Esophagus squamous epithelium (tissue), 4 donors: ENCODE data around the gene YBX1.

Experiments used
- POLR2A ChIP-seq, 4 donors: fragments of 450-650 bp; IDR thresholded peaks; one replicate each; pipeline ENCODE4 v1.6.1; 2017; ENCODE audit warnings: antibody characterized with exemption in 4 of 4, mild to moderate bottlenecking in 4 of 4, moderate library complexity in 3 of 4
- TF ChIP-seq, protein P1 (sequence below), 6 experiments: fragments of 450-650 bp in 4 of 6; fragments of 200-600 bp in 2 of 6; sonication (generic) in 2 of 6; IDR thresholded peaks; one replicate each; pipeline ENCODE4 v1.5.1; 2016 to 2019; ENCODE audit warnings: antibody characterized with exemption in 6 of 6, mild to moderate bottlenecking in 4 of 6, moderate library complexity in 4 of 6

DNA sequence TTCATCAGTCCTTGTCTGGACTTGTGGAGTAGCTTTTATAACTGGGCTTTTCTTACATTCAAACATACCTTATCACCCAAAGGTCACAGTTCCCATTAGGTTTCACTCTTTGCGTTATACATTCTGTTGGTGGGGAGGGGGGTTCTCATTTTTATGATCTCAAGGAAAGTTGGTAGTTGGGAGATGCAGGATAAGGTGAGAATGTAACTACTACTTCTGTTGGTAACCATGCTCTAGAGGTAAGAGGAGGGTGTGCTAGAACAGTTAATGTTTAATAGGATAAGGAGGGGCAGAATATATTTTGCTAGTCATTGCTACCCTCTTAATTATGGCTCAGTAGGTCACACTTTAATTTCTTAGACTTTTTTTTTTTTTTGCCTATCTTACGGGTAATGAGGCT lies 10.7 kb downstream of the YBX1 start:
- TF ChIP-seq POLR2A (IDR thresholded peaks at IDR 0.05) = no peak
- TF ChIP-seq, protein P1, sequence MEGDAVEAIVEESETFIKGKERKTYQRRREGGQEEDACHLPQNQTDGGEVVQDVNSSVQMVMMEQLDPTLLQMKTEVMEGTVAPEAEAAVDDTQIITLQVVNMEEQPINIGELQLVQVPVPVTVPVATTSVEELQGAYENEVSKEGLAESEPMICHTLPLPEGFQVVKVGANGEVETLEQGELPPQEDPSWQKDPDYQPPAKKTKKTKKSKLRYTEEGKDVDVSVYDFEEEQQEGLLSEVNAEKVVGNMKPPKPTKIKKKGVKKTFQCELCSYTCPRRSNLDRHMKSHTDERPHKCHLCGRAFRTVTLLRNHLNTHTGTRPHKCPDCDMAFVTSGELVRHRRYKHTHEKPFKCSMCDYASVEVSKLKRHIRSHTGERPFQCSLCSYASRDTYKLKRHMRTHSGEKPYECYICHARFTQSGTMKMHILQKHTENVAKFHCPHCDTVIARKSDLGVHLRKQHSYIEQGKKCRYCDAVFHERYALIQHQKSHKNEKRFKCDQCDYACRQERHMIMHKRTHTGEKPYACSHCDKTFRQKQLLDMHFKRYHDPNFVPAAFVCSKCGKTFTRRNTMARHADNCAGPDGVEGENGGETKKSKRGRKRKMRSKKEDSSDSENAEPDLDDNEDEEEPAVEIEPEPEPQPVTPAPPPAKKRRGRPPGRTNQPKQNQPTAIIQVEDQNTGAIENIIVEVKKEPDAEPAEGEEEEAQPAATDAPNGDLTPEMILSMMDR (IDR thresholded peaks at IDR 0.05) = no peak
